Activated T-helper 1 cell treated with Interleukin-2 at 50 U/mL for 16 hours (primary cell): ENCODE results near the gene NRARP.

ENCODE experiments used
- DNase-seq: peaks from one replicate; pipeline ENCODE4 v3.0.0-alpha.2; 2020; ENCODE audit warnings: low read depth

NRARP gene

DNA sequence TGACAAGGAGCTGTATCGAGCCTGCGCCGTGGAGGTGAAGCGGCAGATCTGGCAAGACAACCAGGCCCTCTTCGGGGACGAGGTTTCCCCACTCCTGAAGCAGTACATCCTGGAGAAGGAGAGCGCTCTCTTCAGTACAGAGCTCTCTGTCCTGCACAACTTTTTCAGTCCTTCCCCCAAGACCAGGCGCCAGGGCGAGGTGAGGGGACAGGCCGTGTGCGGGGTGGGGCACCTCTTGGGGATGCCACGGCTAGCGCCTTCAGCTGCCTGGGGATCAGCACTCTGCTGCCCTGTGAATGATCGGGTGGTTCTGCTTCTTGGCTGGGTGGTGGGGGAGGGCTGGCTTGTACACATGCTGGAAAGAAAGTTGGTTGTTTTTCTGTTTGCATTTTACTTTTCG, 45.2 kb downstream of the NRARP start:
- no peak for DNase-seq

DNA sequence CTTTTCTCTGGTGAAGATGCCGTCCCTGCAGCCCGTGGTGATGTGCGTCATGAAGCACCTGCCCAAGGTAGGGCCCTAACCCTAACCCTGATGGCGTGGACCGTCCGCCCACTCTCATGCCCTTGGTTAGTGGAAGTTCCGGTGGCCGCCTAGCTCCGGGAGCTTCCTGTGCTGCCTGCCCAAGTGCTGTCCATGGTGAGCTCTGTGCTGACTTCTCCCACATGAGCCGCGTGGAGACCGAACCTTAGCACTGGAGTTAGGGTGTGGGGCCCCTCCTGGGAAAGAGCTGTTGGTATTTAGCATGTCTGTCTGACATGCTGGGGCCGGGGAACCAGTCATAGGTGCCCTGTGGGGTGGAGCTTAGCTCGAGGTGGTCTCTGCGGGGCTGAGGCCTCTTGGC, 45.7 kb downstream of the NRARP start:
- no peak for DNase-seq

DNA sequence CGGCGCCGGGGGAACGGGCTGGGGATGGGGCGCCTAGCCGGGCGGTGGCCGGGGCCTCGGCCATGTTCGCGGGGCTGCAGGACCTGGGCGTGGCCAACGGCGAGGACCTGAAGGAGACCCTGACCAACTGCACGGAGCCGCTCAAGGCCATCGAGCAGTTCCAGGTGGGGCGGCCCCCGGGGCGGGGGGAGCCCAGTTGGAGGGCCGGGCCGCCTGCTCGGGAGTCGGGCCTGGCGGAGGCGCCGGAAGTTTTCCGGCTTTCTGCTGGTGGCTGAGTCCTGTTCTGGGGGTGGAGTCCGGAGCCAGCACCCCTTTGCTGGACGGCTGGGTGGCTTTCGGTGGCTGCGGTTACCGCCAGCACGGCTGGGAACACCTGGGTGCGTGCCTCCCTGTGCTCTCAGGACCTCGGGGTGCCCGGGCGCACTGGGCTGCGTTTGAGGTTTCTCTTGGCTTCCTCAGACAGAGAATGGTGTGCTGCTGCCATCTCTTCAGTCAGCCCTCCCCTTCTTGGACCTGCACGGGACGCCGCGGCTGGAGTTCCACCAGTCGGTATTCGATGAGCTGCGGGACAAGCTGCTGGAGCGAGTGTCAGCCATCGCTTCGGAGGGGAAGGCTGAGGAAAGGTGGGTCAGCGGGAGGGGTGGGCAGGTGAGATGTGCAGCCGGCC, 46.5 kb downstream of the NRARP start:
- DNase-seq, result no peak

DNA sequence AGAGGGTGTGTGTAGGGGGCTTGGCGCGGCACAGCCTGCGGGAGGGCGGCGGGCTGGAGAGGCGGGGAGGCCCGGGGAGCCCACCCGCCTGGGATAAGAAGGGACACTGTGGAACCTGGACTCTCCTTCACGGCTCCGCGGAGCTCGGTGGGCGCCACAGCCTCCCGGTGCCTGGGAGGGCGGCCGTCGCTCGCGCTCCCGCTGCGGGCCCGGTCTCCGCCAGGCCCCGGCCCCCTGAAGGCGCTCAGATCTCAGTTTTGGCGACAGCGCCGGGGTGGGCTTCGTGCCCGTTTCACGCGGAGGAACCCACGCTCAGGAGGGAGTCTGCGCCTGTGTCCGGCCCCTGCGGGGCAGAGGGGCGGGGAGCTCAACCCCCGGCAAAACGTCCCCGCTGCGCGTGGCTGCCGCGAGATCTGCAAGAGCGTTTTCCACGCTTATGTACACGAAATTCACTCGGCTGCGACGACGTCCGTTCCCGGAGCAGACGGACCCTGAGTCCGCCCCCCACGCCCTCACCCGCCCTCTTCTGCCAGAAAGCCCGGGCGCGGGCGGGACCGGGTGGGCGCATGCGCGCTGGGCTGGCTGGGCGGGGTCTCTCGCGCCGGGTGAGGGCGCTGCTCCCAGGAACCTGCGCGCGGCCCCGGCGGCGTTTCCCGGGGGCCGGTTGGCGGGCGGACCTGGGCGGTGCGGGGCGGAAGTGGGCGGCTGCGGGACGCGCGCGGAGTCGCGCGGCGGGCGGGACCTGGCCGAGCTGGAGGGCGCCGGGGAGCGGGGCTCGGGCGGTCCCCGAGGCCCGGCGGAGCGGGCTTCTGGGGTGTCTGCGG, 47.2 kb downstream of the NRARP start, which contains the start of gene NELFB:
TSS of gene NELFB (plus strand) at position 704 of the 824 bp plus-strand sequence.
- peak; percentile 96 for DNase-seq

DNA sequence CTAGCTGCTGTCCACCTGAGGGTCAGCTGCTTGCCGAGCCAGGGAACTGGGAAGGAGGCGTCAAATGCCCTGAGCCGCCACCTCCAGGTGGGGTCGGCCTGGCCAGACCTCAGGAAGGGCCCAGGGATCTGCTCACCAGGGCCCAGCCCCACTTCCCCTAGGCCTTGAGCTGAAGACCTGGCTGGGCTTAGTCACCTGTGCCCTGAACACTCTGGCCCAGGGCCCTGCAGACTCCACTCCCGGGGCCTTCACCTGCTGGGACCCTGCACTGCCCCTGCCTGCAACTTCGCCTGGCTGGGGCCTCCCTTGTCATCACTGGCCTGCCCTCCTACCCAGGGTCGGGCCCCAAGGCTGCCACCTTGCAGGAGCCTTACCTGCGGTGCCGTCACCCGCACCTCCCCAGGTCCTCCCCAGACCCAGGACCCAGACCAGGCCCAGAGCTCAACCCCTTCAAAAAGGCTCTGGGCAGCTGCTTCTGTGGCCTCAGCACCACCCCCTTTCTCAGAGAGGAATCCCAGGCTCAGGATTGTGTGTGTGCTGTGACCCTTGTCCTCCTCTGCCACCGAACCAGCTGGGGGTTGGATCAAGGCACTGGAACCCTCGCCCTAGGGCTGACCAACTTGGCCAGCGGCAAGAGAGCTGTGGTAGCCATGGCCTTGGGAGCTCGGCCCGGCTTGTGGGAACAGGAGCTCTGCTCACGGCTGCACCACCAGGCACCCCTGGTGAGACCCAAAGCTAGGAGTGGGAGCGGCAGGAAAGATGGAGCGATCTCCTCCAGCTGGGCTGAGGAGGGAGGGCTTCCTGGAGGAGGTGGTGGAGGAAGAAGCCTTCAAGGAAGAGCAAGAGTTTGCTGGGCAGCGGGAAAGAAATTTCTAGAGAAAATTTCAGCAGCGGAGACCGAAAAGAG, 48.1 kb downstream of the NRARP start:
- DNase-seq, result no peak

DNA sequence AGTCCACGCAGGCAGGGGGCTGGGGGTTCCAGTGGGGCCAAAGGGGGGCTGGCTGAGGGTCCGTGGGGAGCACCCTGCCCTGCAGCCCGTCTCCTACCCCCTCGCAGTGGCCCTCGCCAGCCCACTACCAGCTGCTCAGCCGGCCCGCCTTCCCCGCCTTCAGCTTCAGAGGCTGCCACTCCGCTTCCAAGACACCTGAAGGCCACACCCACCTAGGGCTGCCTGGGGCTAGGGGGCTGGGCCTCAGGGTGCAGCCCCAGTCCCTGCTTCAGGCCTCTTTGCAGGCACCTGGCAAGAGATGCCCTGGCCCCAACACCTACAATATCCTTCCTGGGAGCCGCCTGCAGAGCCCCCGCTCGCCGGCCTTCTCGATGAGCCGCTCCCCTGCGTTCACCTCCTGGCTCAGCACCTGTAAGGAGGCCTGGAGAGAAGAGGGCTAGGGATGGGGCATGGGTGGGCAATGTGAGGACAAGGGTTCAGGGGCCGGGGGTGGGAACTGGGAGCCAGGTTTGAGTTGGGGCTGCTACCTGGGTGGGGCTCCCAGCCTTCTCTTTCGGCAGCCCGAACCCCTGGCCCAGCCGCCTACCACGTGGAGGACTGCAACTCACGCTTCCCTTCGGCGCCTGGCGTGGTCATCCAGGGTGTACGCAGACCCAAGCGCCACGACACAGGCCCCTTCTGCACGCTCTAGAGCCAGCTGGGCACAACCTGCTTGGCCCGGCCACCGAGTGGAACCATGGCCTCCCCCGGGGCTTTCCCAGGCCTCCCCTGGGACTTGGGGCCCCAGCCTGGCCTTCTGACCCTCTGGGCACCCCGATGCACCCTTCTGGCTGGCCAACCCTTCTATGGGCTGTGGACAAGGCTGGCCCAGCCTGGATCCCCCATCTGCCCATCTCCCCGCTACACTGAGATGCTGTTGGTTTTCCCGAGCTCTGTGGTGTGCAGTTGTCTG, 49.2 kb downstream of the NRARP start:
- DNase-seq, result no peak

DNA sequence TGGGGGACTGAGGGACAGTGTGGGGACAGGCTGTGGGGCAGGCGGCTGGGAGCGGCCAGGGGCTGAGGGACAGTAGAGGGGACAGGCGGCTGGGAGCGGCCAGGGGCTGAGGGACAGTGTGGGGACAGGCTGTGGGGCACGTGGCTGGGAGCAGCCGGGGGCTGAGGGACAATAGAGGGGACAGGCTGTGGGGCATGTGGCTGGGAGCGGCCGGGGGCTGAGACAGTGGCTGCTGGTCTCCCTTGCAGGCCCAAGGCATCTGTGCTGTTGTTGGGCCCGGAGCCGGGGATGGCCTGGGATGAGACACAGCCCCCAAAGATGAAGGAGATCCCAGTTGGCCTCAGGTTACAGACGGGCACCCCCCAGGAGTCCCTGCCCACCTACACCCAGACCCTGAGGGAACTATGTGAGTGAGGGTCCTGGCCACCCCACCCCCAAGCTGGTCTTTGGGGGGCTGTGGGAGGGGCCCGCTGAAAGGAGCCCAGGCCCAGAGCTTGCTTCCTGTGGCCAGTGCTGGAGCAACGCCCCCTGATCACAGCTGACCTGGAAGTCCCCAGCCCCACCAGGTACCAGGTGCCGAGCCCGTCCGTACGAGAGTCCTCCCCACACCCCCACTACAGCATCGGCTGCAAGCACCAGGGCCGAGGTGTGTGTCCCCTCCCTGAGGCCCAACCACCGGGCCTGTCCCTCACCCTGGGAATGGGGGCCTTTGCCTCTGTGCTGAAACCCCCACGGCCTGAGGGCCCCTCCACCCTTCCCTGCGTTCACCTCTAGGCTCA, 50.4 kb downstream of the NRARP start:
- DNase-seq, result no peak

DNA sequence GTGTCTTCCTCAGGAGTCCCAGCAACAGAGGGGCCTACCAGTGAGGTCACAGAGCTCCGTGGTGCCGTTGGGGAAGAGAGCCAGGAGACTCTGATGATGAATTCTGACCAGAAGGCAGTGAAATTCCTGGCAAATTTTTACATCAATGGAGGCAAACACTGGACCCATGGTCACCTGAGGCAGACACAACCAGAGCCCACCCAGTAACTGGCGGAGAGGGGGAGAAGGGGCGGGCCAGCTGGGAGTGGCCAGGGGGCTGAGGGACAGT, 50.9 kb downstream of the NRARP start, which contains the start of gene STPG3:
TSS of gene STPG3 (plus strand) at position 93 of the 268 bp plus-strand sequence. CDS start at position 94, 1 bp downstream.
- no peak for DNase-seq

DNA sequence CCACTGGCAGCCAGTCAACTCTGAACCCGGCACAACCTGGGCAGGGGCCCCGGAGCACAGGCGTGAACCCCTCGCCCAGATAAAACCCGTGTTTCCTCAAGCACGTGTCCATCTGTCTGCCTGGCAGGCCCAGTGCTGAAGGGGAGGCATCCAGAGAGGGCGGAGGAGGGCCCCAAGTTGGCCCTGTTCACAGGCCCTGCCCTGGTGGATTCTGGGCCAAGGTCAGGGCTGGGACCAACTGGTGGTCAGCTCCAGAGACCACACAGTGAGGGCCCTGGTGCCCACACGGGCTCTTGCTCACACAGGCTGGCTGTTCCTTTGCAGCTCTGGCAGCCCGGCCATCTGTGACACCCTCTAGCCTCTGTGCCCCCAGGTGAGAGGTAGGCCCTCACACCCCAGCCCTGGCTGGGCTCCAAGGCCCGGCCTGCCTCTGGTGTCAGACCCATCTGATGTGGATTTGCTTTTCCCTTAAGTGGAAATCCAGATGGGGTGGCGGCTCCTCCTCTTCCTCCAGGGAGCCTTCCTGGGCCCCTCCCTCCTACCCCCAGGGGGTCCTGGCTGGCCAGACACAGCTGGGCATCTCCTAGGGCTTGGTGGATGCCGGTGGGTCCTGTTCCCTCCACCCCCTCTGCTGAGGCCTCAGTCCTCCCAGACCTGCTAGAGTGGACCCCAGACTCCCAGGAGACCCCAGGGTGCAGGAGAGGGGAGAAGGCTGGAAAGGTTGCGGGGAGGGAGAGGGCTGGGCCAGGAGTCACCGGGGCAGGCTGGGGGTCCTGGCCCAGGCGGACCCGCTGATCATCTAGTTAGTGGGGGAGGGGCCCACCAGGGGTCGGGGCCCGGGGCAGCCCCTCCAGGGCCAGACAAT, 51.5 kb downstream of the NRARP start:
- no peak for DNase-seq
